ENCODE data around the gene RSAD1.
"Not testable (repeated sequence)": the region's sequence is repeated elsewhere in the genome, so short reads cannot be mapped to it uniquely, and the experiment has no call there.

RSAD1 gene

DNA sequence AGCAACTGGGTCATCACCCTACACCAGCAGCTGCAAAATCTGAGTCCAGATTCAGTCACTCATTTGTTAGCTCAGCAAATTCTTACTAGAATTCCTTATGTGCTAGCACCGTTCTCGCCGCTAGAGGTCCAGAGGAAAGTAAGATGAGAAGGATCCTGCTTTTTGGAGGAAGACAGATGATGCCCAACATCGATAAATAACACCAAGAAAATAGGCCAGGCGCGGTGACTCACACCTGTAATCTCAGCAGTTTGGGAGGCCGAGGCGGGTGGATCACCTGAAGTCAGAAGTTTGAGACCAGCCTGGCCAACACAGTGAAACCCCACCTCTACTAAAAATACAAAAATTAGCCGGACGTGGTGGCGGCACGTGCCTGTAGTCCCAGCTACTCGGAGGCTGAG, 5.9 kb upstream of the RSAD1 start:
- DNase-seq (ENCODE audit: low spot score) = not testable (repeated sequence)

DNA sequence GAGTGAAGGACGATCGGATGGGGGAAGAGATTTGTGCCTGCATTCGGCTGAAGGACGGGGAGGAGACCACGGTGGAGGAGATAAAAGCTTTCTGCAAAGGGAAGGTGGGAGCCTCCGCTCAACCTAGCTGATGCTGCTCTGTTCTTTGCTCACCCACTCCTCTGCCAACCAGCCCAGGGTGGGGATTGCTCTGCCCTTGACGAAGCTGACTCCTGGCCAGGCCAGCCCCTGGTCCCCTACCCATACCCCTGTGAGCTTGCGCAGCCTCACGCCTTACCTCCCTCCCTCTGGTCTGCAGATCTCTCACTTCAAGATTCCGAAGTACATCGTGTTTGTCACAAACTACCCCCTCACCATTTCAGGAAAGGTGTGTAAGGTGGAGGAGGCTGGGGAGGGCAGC, 4.8 kb upstream of the RSAD1 start:
- no peak for DNase-seq (ENCODE audit: low spot score)

GRCh38 chr17:50474523-50474922, 4.1 kb upstream of the RSAD1 start:
- DNase-seq (ENCODE audit: low spot score) = no peak

GRCh38 chr17:50475362-50475761, 3.3 kb upstream of the RSAD1 start:
- no peak for DNase-seq (ENCODE audit: low spot score)

- DNase-seq (ENCODE audit: low spot score) = not testable (repeated sequence)
These were observed 2.7 kb upstream of the RSAD1 start for GRCh38 chr17:50475775-50476544.

DNA sequence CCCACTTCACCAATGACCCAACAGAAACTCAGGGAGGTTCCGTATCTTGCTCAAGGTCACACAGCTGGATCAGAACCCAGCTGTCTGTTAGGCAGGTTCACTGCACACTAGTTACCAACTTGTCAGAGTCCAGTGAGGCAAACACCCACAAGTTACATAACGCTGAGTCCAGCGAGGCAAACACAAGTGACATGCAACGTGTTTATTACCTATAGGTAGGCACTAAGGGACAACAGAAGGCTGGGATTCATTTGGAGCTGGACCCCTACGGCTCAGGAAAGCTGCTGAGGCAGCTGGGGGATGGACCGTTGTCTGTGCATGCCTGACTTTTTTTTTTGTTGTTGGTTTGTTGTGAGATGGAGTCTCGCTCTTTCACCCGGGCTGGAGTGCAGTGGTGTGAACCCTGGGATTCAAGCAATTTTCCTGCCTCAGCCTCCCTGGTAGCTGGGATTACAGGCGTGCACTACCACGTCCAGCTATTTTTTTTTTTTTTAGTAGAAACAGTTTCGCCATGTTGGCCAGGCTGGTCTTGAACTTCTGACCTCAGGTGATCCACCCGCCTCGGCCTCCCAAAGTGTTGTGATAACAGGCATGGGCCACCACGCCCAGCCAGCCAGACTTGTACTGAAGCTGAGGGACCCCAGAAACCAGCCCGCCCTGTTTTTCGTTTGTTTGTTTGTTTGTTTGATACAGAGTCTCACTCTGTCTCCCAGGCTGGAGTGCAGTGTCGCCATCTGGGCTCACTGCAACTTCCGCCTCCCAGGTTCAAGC, 1.9 kb upstream of the RSAD1 start:
- DNase-seq (ENCODE audit: low spot score) = no peak

- no peak for DNase-seq (ENCODE audit: low spot score)
These were observed 684 bp upstream of the RSAD1 start for GRCh38 chr17:50477976-50478375.

GRCh38 chr17:50479522-50480141, 972 bp downstream of the RSAD1 start:
- peak; percentile 61 for DNase-seq (ENCODE audit: low spot score)

DNA sequence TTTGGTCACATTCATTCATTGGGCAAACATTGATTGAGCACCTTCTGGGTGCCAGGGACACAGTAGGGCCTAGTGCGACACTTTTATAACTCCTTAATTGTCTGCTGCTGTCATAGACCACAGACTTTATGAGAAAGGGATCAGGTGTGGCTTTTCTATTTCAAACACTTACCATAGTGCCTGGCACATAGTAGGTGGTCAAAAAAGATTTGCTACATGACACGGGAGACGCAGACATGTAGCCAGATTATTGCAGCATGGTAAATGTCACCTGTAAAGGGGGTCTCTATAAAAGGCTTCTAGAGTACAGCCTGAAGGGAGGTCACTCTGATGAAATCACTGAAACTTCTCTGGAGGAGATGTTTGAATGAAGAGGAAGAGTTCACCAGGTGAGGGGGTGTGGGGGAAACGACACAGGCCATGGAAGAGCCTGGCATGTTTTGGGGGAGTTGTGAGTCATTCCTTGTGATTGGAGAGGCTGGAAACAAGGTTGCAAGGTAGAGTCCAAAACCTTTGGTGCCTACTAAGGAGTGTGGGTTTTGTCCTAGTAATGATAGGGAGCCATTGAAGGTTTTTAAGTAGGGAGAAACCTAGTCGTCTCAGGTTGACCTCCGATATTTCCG, 1.6 kb downstream of the RSAD1 start:
- no peak for DNase-seq (ENCODE audit: low spot score)

- no peak for DNase-seq (ENCODE audit: low spot score)
These were observed 2.3 kb downstream of the RSAD1 start for GRCh38 chr17:50480854-50481490.

DNA sequence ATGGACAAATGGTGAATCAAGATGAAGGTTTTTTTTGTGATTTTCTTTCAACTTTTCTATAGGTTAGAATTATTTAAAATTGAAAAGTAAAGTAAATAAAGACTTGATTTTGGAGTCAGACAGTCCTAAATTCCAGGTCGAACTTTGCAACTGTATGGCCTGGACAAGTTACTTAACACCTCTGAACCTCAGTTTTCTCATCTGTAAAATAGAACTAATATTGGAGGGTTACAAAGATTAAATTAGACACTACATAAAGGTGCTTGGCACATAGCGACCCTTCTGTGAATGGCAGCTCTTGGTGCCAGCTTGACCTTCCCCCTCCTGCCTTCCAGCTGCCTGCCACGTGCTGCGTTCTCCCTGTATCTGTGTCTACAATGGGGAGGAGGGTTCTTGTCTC, 3.0 kb downstream of the RSAD1 start:
- no peak for DNase-seq (ENCODE audit: low spot score)

GRCh38 chr17:50482110-50482509, 3.5 kb downstream of the RSAD1 start:
- DNase-seq (ENCODE audit: low spot score) = no peak

- peak; percentile 77 for DNase-seq (ENCODE audit: low spot score)
These were observed 3.9 kb downstream of the RSAD1 start for GRCh38 chr17:50482516-50482915.

- DNase-seq (ENCODE audit: low spot score) = no peak
These were observed 4.6 kb downstream of the RSAD1 start for GRCh38 chr17:50483266-50483665.

- no peak for DNase-seq (ENCODE audit: low spot score)
These were observed 5.9 kb downstream of the RSAD1 start for GRCh38 chr17:50484386-50485155.

- DNase-seq (ENCODE audit: low spot score) = no peak
These were observed 8.8 kb downstream of the RSAD1 start for GRCh38 chr17:50487213-50488096.

- no peak for DNase-seq (ENCODE audit: low spot score)
These were observed 10.2 kb downstream of the RSAD1 start for GRCh38 chr17:50488880-50489279.

DNA sequence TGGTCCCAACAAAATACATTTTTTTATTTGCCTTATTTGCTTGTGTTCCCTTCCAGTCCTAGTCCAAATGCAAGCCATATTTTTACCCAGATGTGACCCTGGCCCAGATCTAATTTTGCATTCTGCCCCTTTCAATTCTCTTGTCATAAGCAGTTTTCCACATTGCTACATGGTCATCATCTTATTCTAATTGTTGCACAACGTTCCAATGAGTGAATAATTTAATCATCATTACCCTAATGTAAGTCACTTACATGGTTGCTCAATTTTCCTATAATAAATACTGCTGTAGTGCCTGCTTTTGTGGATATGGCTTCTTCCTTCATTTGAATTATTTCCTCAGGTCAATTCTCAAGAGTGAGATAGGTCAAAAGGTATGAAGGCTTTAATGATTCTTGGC, 12.8 kb downstream of the RSAD1 start:
- DNase-seq (ENCODE audit: low spot score) = no peak

- DNase-seq (ENCODE audit: low spot score) = no peak
These were observed 13.6 kb downstream of the RSAD1 start for GRCh38 chr17:50492214-50492613.

- DNase-seq (ENCODE audit: low spot score) = no peak
These were observed 15.1 kb downstream of the RSAD1 start for GRCh38 chr17:50493744-50494143.

All from CD4-positive, alpha-beta T cell treated with Interleukin-2 at 100 ng/mL for 4 hours (primary cell).